GM06990 (cell line): Measurements from ENCODE around the gene CKS1B.

Experiments used
- DNase-seq: peaks from one replicate; pipeline ENCODE4 v3.0.0-alpha.2; 2011; ENCODE audit not compliant: insufficient read length; ENCODE audit errors: extremely low read depth
- H3K27me3 ChIP-seq: replicated peaks from 2 replicates; pipeline ENCODE4 v1.6.0; 2011; ENCODE audit warnings: low read length; ENCODE audit not compliant: control insufficient read depth, insufficient read depth
- H3K36me3 ChIP-seq: 2 replicates; pipeline ENCODE4 v1.5.1; 2011; ENCODE audit warnings: low read length; ENCODE audit not compliant: control insufficient read depth, insufficient read depth
- H3K4me3 ChIP-seq: replicated peaks from 2 replicates; pipeline ENCODE4 v1.5.1; 2011; ENCODE audit warnings: low read depth, mild to moderate bottlenecking, control low read depth, low read length
- TF ChIP-seq, protein P1 (sequence below): IDR thresholded peaks from 2 replicates; pipeline ENCODE4 v1.5.1; 2011; ENCODE audit warnings: low read length, control low read depth, mild to moderate bottlenecking, inconsistent platforms; ENCODE audit not compliant: insufficient read depth, poor library complexity, severe bottlenecking

The CKS1B gene

DNA sequence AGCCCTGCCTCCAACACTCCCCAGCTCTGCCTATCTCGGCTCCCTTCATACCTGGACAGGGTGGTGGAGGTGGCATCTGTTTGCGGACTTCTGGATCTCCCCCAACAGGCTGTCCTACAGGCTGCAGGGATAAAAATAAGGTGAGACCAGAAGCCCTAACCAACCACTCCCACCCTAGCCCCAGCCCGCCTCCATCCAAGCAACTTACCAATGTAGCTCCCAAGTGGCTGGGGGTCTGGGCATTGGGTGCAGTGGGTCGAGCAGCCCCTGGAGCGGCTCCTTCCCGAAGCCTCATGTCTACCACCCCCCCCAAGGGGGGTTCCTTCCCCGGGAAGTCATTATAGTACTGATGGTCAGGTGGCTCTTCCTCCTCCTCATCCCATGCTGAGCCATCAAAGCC is 8.4 kb upstream of the CKS1B start:
- H3K36me3 ChIP-seq, result peaks cover 41% of the 10 kb centered on the region
- no peaks in the 10 kb centered on the region for H3K27me3 ChIP-seq
- DNase-seq, result no peak
- TF ChIP-seq, protein P1, sequence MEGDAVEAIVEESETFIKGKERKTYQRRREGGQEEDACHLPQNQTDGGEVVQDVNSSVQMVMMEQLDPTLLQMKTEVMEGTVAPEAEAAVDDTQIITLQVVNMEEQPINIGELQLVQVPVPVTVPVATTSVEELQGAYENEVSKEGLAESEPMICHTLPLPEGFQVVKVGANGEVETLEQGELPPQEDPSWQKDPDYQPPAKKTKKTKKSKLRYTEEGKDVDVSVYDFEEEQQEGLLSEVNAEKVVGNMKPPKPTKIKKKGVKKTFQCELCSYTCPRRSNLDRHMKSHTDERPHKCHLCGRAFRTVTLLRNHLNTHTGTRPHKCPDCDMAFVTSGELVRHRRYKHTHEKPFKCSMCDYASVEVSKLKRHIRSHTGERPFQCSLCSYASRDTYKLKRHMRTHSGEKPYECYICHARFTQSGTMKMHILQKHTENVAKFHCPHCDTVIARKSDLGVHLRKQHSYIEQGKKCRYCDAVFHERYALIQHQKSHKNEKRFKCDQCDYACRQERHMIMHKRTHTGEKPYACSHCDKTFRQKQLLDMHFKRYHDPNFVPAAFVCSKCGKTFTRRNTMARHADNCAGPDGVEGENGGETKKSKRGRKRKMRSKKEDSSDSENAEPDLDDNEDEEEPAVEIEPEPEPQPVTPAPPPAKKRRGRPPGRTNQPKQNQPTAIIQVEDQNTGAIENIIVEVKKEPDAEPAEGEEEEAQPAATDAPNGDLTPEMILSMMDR, result no peak
- H3K4me3 ChIP-seq, result no peak overlapping the region

DNA sequence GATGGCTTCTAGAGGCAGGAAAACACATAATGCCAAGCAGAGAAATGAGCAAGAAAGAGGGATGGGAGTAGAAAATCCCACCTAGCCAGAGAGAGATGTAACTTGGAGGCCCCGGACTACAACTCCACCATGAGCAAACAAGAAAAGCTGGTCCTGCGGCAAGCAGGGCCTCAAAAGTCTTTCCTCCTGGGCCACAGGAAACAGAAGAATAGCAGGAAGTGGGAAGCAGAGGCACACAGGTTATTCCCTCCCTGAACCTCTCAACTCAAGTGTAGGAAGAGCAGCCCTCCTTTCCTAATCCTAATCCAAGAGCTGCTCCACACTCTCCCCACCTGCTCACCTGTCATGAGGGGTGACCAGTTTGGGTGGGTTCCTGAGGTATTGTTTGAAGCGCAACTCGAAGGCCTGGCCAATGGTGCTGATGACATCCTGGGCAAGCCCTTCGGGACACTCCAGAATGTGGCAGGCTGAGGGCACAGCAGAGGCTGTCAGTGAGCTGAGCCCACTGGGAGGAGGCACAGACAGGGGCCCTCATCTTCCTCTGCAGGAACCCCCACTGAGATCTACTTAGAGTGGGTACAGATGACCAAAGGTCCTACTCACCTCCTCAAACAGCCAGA is 7.0 kb upstream of the CKS1B start:
- no peak overlapping the region for H3K4me3 ChIP-seq
- TF ChIP-seq, protein P1, result no peak
- no peak for DNase-seq
- peaks cover 41% of the 10 kb centered on the region for H3K36me3 ChIP-seq
- H3K27me3 ChIP-seq, result no peaks in the 10 kb centered on the region

DNA sequence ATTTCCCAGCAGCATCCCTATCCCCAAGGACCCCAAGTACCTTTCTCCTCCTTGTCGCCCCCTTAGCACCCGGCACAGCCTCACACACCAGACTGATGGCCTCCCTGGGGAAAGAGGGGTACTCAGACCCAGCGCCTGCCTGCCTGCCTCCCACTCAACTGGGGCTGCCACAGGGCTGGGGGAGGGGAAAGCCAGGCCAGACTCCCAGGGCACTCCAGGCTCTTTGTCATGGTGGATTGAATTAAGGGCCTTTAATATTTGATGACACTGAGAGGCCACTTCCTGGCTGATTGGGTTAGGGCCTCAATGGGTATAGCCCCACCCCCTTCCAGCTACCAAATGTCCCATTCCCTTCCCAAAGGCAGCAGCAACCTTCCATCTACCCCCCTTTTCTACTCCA is 5.8 kb upstream of the CKS1B start:
- DNase-seq, result no peak
- Histone ChIP-seq H3K4me3 (no peak overlapping the region; the same call in 1 of the 2 replicates), H3K27me3 (no peaks in the 10 kb centered on the region), H3K36me3 (peaks cover 36% of the 10 kb centered on the region)
- TF ChIP-seq, protein P1, result no peak

DNA sequence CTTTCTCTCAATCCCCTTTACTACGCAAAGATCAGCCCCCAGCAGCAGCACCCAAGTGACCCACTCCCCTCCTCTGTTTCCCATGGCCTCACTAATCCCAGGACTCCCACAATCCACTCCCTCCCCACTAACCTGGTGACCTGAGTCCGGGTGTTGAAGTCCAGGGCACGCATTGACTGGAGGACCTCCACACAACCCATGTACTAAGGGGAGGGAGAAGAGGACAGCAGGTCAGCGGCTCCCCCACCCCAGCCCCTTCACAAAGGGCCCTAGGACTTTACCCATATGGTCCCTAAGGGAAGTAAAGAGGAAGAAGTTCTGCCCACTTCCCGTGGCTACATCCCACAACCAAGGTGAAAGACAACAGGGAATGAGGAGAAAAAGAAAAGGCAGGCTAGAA is 5.2 kb upstream of the CKS1B start:
- TF ChIP-seq, protein P1, result no peak
- Histone ChIP-seq H3K4me3 (peak overlapping the region; percentile 32), H3K27me3 (no peaks in the 10 kb centered on the region), H3K36me3 (peaks cover 34% of the 10 kb centered on the region)
- DNase-seq, result no peak

DNA sequence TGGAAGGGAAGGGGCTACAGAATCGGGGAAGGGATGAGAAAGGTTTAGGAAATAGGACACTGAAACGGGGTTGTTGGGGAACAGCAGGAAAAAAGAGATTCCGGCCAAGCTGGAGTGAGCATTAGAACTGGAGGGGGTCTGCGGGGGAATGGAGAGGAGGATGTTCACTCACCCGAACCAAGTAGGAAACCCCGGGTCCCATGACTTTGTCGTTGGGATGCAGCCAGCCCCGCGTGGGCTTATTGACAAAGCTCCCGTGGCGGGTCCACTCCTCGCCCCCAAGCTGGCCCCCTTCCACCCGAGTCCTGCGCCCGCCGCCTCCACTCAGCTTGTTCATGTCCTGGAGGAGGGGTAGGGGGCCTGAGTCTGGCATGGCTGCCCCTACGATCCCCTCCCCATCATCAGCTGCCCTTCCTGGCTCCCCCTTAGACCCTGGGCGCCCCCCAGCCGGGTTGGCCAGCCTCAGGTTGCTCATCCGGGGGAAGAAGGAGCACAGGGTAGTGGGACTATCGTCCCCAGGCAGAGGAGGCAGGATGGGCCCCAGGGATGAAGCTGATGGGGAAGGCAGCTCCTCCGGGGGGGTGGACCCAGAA is 4.5 kb upstream of the CKS1B start:
- no peaks in the 10 kb centered on the region for H3K27me3 ChIP-seq
- peak overlapping the region; percentile 39 for H3K4me3 ChIP-seq
- peaks cover 31% of the 10 kb centered on the region for H3K36me3 ChIP-seq
- TF ChIP-seq, protein P1, result no peak
- no peak for DNase-seq
